ENCODE data around the gene MAJIN. TPM values are rescaled to one million over a fixed set of nuclear protein-coding genes. Genes with fewer than 3 reads are reported as not detected.

MAJIN gene
- total RNA-seq, 3 donors from 2014 or later (not counting 1 experiment from before 2014, with no cell fraction given) = not detected

GRCh38 chr11:64896448-64897022 is 75.4 kb downstream of the MAJIN start:
- peaks cover 35% of the 10 kb centered on the region for H3K36me3 ChIP-seq (ENCODE audit: control insufficient read depth, insufficient read depth, low read length)
- no peaks in the 10 kb centered on the region for H3K36me3 Mint-ChIP-seq

GRCh38 chr11:64894812-64895452 is 77.0 kb downstream of the MAJIN start:
- Histone ChIP-seq H3K27me3 (ENCODE audit: control insufficient read depth, insufficient read depth, low read length) (no peaks in the 10 kb centered on the region), H3K4me1 (ENCODE audit: control insufficient read depth, insufficient read depth, low read length) (peaks cover 17% of the 10 kb centered on the region), H3K4me3 (ENCODE audit: low read length) (no peak overlapping the region), H3K9me3 (ENCODE audit: control insufficient read depth, insufficient read depth, low read length) (no peaks in the 10 kb centered on the region), H3K27ac (ENCODE audit: low read length) (no peak overlapping the region), H3K36me3 (ENCODE audit: control insufficient read depth, insufficient read depth, low read length) (peaks cover 26% of the 10 kb centered on the region)
- intact Hi-C loops (cut with micrococcal nuclease) = loop anchor here (1.0 kb wide), 2 partner anchors 48 to 108 kb away; no protein-coding TSS in a partner anchor
- no peak for TF ChIP-seq CTCF (IDR thresholded peaks at IDR 0.05)
- WGBS (ENCODE audit: insufficient coverage) = 87% methylated on average over 39 of the region's 39 CpGs
- H3K4me3 Mint-ChIP-seq = no peak overlapping the region
- H3K27me3 Mint-ChIP-seq (ENCODE audit: low read depth in 2 of 2) = no peaks in the 10 kb centered on the region
- H3K4me1 Mint-ChIP-seq = peaks cover 0 to 8% of the 10 kb centered on the region in 2 donors
- no peaks in the 10 kb centered on the region for H3K9me3 Mint-ChIP-seq
- ATAC-seq (peak in 1 of 3 donors; percentile 2), DNase-seq (no peak)
- H3K27ac Mint-ChIP-seq = peak overlapping the region in 1 of 2 donors; percentile 76
- no peaks in the 10 kb centered on the region for H3K36me3 Mint-ChIP-seq

More at GRCh38 chr11:64896448-64897022, 75.4 kb downstream of the MAJIN start:
- no peak overlapping the region for H3K4me3 ChIP-seq (ENCODE audit: low read length)
- 92% methylated on average over 14 of the region's 14 CpGs for WGBS (ENCODE audit: insufficient coverage)
- no peak for TF ChIP-seq CTCF (IDR thresholded peaks at IDR 0.05)
- intact Hi-C loops (cut with micrococcal nuclease) = no loop called here
- Mint-ChIP-seq H3K4me1 (peaks cover 0 to 12% of the 10 kb centered on the region in 2 donors), H3K27me3 (ENCODE audit: low read depth in 2 of 2) (no peaks in the 10 kb centered on the region), H3K27ac (peak overlapping the region; percentile 63 to 76), H3K4me3 (no peak overlapping the region), H3K9me3 (no peaks in the 10 kb centered on the region)
- ATAC-seq (no peak), DNase-seq (no peak)
- no peak overlapping the region for H3K27ac ChIP-seq (ENCODE audit: low read length)
- H3K27me3 ChIP-seq (ENCODE audit: control insufficient read depth, insufficient read depth, low read length) = no peaks in the 10 kb centered on the region
- no peaks in the 10 kb centered on the region for H3K9me3 ChIP-seq (ENCODE audit: control insufficient read depth, insufficient read depth, low read length)
- peaks cover 20% of the 10 kb centered on the region for H3K4me1 ChIP-seq (ENCODE audit: control insufficient read depth, insufficient read depth, low read length)

GRCh38 chr11:64894070-64894811 is 77.7 kb downstream of the MAJIN start:
- intact Hi-C loops (cut with micrococcal nuclease) = loop anchor here (1.0 kb wide), 2 partner anchors 47 to 107 kb away; no protein-coding TSS in a partner anchor
- no peak overlapping the region for H3K4me3 Mint-ChIP-seq

More at GRCh38 chr11:64894070-64894811, 77.7 kb downstream of the MAJIN start:
- H3K9me3 ChIP-seq (ENCODE audit: control insufficient read depth, insufficient read depth, low read length) = no peaks in the 10 kb centered on the region
- 47% methylated on average over 14 of the region's 14 CpGs for WGBS (ENCODE audit: insufficient coverage)
- Mint-ChIP-seq H3K27me3 (ENCODE audit: low read depth in 2 of 2) (no peaks in the 10 kb centered on the region), H3K4me1 (peaks cover 0 to 8% of the 10 kb centered on the region in 2 donors), H3K9me3 (no peaks in the 10 kb centered on the region), H3K36me3 (no peaks in the 10 kb centered on the region), H3K27ac (peak overlapping the region in 1 of 2 donors; percentile 58)
- H3K27me3 ChIP-seq (ENCODE audit: control insufficient read depth, insufficient read depth, low read length) = no peaks in the 10 kb centered on the region
- DNase-seq (peak; percentile 93 to 95), ATAC-seq (peak; percentile 75 to 87 (median 78))
- H3K4me3 ChIP-seq (ENCODE audit: low read length) = no peak overlapping the region
- H3K36me3 ChIP-seq (ENCODE audit: control insufficient read depth, insufficient read depth, low read length) = peaks cover 23% of the 10 kb centered on the region
- peak; percentile 79 for TF ChIP-seq CTCF (IDR thresholded peaks at IDR 0.05)
- H3K27ac ChIP-seq (ENCODE audit: low read length) = no peak overlapping the region
- peaks cover 17% of the 10 kb centered on the region for H3K4me1 ChIP-seq (ENCODE audit: control insufficient read depth, insufficient read depth, low read length)
